NCI-H82 (cell line): ENCODE data around the gene NRAS.
A peak's percentile ranks its signal among the peaks of the same experiment; 100 is the strongest.

ENCODE experiments used
- DNase-seq: peaks from one replicate; lab custom pipeline; 2025; lab: John Stamatoyannopoulos, UW

Gene NRAS

DNA sequence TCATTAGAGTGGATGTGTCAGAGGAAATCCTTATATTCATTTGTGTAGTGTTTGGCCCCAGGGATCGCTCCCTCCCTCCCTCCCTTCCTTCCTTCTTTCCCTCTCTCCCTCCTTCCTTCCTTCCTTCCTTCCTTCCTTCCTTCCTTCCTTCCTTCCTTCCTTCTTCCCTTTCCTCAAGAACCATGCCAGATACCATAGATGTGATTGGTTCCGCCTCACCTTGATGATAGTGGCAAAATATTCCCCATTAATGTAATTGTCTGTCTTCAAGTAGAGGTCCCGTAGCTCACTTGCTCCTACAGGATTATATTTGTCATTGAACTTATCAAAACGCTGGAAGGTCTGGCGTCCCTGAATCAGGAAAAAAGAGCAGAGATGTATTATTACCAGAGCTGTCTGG lies 38.9 kb downstream of the NRAS start:
- DNase-seq, result no peak

DNA sequence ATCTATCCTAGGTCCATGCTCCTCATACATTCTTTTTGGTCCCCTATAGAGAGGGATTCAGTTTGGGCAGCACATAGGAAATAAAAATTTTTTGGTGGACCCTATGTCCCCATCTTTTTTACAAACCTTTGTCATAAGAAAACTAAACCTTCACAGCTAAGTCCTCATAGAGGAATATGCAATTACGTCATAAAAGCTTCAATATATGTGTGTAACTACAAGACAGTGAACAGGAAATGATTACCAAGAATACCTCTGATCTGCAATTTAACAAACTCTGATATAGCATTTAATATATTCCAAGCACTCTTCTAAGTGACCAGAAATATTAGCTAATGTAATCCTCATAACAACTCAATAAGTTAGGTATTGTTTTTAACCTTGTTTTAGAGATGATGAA lies 40.5 kb downstream of the NRAS start:
- no peak for DNase-seq

DNA sequence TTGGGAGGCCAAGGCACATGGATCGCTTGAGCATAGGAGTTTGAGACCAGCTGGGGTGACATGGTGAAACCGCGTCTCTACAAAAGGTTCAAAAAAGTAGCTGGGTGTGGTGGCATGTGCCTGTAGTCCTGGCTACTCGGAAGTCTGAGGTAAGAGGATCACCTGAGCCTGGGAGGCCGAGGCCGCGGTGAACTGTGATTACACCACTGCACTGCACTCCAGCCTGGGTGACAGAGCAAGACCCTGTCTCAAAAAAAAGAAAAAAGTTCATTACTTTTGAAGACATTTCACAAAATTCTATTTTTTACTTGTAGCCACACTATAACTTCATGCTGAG lies 44.7 kb downstream of the NRAS start:
- DNase-seq, result no peak

DNA sequence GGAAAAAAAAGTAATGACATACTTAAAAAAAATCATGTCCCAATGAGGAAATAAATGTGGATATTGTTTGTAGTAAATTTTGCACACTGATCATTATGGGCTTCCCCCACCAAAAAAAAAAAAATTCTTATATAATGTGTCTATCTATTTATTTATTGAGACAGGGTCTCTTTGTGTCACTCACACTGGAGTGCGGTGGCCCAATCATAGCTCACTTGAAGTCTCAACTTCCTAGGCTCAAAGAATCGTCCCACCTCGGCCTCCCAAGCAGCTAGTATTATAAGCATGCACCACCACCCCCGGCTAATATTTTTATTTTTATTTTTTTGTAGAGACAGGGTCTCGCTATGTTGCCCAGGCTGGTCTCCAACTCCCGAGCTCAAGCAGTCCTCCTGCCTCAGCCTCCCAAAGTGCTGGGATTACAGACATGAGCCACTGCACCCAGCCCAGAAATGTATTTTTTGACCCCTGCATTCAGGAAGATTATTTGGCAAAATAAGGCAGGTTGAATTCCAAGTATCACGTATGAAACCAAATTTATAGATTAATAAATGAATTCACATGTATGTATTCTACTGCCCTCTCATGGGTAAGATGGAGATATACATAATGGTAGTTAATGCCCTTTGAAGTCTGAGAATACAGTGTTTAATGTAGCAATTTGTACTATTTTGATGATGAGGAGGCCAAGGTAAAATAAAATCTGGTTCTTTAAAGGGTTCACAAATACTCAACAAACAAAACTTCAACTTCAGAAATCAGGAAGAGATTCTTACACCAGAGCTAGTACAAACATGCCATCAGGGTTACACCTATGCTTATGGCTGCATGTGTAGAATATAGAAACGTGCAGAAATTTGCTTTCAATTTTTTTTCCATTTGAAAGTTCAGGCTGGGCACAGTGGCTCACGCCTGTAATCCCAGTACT lies 45.3 kb downstream of the NRAS start:
- peak; percentile 8 for DNase-seq

DNA sequence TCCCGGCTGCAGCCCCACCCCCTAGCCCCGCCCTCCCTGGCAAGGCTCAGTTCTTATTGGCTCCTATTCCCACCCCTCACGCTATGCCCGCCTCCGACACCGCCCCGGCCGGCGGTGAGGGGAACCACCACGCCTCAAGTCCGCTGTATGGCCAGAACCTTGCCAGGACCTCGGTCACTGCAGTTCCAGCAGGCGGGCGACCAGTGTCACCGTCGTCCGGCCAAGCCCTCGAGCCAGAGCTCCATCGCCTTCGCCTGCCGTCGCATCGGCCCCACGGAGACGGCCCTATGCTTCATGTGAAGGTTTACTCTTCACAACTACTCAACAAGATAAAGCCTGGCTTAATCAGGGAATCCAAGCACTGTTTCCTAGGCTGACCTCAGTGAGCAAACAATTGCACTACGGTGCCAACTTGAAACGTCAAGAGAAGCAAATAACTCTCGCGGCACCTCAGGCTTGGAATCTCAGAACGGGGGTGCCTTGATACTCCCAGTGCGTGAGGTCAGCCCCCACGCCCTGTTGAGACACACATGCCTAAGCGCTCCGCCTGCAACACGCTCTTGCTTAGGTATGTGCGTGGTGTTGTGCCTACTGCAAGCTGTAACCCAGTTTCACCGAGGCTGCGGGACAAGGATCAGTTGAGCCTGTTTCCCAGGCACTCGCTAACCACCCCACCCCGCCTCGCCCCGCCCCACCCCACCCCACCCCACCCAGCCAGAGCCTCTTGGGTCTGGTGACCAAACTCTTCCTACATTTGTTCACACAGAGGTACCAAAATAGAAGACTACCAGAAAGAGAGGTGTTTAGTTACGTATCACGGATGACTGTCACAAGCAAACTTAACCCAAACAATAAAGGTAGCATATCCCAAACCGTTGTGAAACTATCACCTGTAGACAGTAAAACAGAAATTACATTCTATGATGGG lies 46.2 kb downstream of the NRAS start:
- peak; percentile 89 for DNase-seq

DNA sequence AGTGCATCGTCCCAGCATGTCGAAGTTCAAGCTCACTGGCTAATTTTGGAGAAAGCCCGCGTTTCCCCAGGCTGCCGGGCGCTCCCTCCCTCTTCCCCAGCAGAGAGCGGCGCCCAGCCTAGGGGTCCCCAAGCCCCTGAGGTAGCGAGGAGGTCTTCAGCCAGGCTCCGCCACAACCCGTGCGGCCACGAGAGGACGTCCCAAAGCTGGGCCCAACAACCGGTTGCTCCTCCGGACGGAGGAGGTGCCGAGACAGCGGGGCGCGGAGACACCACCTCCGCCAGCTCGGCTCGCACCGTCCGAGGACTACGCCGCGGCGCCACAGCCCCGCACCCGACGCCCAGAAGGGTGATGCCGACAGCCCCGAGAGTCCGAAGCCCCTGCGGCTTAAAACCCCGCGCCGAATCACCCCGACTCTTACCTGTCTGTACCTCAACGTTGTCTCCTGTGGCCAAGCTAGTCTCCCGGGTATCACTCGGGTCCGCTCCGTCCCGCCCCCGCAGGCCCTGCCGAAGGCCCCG lies 46.9 kb downstream of the NRAS start, which contains the start of gene DENND2C:
TSS of gene DENND2C (minus strand) at position 488 of the 521 bp plus-strand sequence. CDS start 44,065 bp downstream, outside the sequence.
- no peak for DNase-seq

DNA sequence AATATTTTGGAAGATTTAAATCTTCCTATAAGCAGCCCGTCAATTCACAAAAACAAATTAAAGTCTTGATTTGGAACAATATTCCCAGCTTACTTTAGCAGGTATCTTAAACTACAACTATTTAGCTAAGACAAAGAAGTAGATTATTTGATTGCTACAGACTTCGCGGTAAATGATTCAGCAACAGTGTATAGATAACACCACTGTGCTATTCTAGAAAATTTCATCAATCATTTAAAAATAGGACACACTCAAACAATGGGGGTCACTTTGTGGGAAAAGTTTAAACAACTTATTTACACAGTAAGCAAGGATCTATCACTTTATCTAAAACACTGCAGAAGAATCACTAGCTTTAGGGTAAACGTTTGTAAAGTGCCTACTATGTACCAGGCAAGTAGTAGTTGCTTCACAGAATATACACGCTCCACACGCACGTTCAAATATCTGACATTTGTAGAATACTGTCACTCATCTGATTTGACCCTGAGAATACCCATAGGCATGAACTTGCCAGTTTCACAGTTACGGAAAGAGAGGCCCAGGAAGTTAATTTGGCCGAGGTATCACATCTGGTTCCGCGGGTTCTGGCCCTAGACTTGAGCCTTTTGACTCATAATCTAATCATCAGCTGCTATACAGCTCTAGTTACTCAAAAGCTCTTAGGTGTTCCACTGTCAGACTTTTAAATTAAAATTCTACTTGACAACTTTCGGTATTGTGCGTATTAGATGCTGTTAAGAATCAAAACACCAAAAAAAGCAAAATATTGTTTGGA lies 47.6 kb downstream of the NRAS start:
- peak; percentile 15 for DNase-seq

DNA sequence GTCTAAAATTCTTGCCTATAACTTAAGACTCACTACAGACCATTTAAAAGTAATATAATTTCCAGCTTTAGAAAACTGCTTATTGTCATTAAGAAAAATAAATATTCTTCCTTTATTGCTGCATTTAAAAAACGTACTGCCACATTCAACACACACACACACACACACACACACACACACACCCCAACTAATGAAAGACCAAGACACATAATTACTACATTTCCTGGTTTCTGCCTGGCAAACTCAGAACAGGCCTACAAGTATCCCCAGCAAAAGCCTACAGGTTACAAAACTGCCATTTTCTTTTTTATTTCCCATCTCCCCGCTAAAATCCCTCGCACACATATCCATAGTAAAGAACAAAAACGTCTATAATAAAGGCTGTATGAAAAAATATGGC lies 48.2 kb downstream of the NRAS start:
- DNase-seq, result no peak

DNA sequence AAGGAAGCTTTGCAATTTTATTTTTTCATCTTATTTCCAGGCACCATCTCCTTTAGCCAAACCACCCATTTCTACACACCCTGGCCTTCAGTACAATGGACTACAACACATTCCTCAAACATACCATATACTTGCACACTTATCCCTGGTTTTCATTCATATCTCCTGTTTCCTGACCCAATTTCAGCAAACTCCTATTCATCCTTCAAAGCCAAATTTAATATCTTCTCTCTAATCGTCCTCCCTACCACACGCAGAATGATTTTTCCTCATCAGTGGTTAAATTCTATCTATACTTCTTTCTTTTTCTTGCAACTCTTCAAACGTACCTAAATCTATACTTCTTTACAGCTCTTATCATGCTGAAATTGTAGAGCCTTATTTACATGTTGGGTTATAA lies 49.6 kb downstream of the NRAS start:
- DNase-seq, result no peak

DNA sequence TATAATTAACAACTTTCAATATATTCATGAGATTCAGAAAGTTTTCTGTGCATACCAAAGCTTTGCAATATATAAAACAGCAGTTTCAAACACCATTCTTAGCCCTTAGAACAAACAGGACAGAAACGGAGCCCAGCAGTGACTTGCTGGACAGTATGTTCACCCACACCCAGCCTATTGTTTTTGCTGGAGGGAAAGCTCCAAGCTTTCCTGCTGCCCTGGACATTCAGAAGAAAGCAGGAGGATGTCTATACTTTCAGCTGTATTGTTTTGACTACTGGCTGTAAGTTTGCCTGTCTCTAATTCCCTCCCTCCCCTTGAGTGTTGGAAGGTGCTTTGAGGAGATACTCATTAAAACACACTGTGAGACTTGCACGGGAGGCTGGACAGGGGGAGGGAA lies 56.3 kb downstream of the NRAS start:
- DNase-seq, result no peak
